IMR-90 (cell line): Measurements from ENCODE around the gene MSH5. TPM values are rescaled to one million over a fixed set of nuclear protein-coding genes. Genes with fewer than 3 reads are reported as not detected.

ENCODE experiments used
- ATAC-seq: fragments of 200-7000 bp; cut with Tn5 transposase; 2 replicates; pipeline ENCODE4 v1.9.1; 2020; ENCODE audit warnings: low read depth, mild to moderate bottlenecking, moderate library complexity
- BruUV-seq: library from RNA; stranded (reverse); fragments of 400-500 nt; replicated peaks from 2 replicates; lab custom pipeline; 2021; lab: Mats Ljungman, UMichigan
- CTCF ChIA-PET: fragments of 300-600 bp; formaldehyde crosslinking; extraction: SDS; loops from one replicate; lab custom pipeline; 2021; ENCODE audit warnings: antibody characterized with exemption; lab: Yijun Ruan, JAX
- POLR2A ChIA-PET: fragments of 300-600 bp; sonication (Branson Sonifier 250); formaldehyde crosslinking; loops from one replicate; lab custom pipeline; 2022; ENCODE audit warnings: antibody characterized with exemption; ENCODE audit not compliant: unreplicated experiment; lab: Charles Lee
- DNase-seq: peaks from one replicate; pipeline ENCODE4 v3.0.0; 2013
- H2AFZ ChIP-seq: replicated peaks from 2 replicates; pipeline ENCODE3; 2013; ENCODE audit warnings: low read length, mild to moderate bottlenecking; ENCODE audit not compliant: poor library complexity
- H2AK5ac ChIP-seq: 2 replicates; pipeline ENCODE4 v1.6.1; 2013; ENCODE audit warnings: low read depth, low read length, inconsistent platforms
- H2AK9ac ChIP-seq: replicated peaks from 2 replicates; pipeline ENCODE3; 2013; ENCODE audit warnings: mild to moderate bottlenecking, low read depth, low read length, moderate library complexity; ENCODE audit not compliant: poor library complexity
- H2BK120ac ChIP-seq: 2 replicates; pipeline ENCODE4 v1.6.1; 2013; ENCODE audit warnings: low read depth, low read length, inconsistent platforms
- H2BK15ac ChIP-seq: 3 replicates; pipeline ENCODE4 v1.6.1; 2013; ENCODE audit warnings: low read depth, low read length, inconsistent platforms
- H2BK20ac ChIP-seq: 2 replicates; pipeline ENCODE4 v1.6.1; 2013; ENCODE audit warnings: low read depth, mild to moderate bottlenecking, inconsistent platforms, low read length, moderate library complexity
- H2BK5ac ChIP-seq: 2 replicates; pipeline ENCODE4 v1.6.1; 2013; ENCODE audit warnings: mild to moderate bottlenecking, low read depth, low read length, inconsistent platforms; ENCODE audit not compliant: poor library complexity, severe bottlenecking
- H3K14ac ChIP-seq: replicated peaks from 2 replicates; pipeline ENCODE4 v1.6.1; 2013; ENCODE audit warnings: low read depth, low read length, inconsistent platforms
- H3K18ac ChIP-seq: 2 replicates; pipeline ENCODE4 v1.6.1; 2013; ENCODE audit warnings: low read depth, low read length, control low read depth
- H3K23ac ChIP-seq: 2 replicates; pipeline ENCODE4 v1.6.1; 2013; ENCODE audit warnings: low read depth, low read length, inconsistent platforms
- H3K27ac ChIP-seq: 2 replicates; pipeline ENCODE4 v1.5.1; 2013; ENCODE audit warnings: mild to moderate bottlenecking, control low read depth, low read length; ENCODE audit not compliant: insufficient read depth
- H3K27me3 ChIP-seq: 2 replicates; pipeline ENCODE4 v1.6.1; 2013; ENCODE audit warnings: low read length; ENCODE audit not compliant: control insufficient read depth, insufficient read depth
- H3K36me3 ChIP-seq: 2 replicates; pipeline ENCODE4 v1.6.1; 2013; ENCODE audit warnings: low read length, mixed read lengths; ENCODE audit not compliant: control insufficient read depth, insufficient read depth
- H3K4ac ChIP-seq: 2 replicates; pipeline ENCODE4 v1.6.1; 2013; ENCODE audit warnings: low read depth, low read length, inconsistent platforms
- H3K4me1 ChIP-seq: 2 replicates; pipeline ENCODE4 v1.6.1; 2013; ENCODE audit warnings: low read length, mixed read lengths; ENCODE audit not compliant: control insufficient read depth, insufficient read depth
- H3K4me2 ChIP-seq: 2 replicates; pipeline ENCODE4 v1.6.1; 2013; ENCODE audit warnings: low read depth, mild to moderate bottlenecking, control low read depth, low read length, moderate library complexity
- H3K4me3 ChIP-seq: 2 replicates; pipeline ENCODE4 v1.5.1; 2013; ENCODE audit warnings: low read depth, mild to moderate bottlenecking, control low read depth, low read length, moderate library complexity; ENCODE audit not compliant: insufficient read depth
- H3K56ac ChIP-seq: 2 replicates; pipeline ENCODE4 v1.6.1; 2013; ENCODE audit warnings: low read length, inconsistent platforms; ENCODE audit not compliant: insufficient read depth; ENCODE audit errors: extremely low read depth
- H3K79me1 ChIP-seq, 2 experiments: 2 replicates each; pipeline ENCODE4 v1.6.1; 2013; ENCODE audit warnings: low read length in 2 of 2, inconsistent platforms in 1 of 2, low read depth in 1 of 2
- H3K9ac ChIP-seq: 2 replicates; pipeline ENCODE4 v1.6.1; 2013; ENCODE audit warnings: low read depth, low read length, control low read depth
- H3K9me1 ChIP-seq: 2 replicates; pipeline ENCODE4 v1.6.1; 2013; ENCODE audit warnings: low read length, inconsistent platforms; ENCODE audit not compliant: insufficient read depth
- H3K9me3 ChIP-seq: 2 replicates; pipeline ENCODE4 v1.6.1; 2013; ENCODE audit warnings: low read length; ENCODE audit not compliant: control insufficient read depth, insufficient read depth
- H4K20me1 ChIP-seq: 2 replicates; pipeline ENCODE4 v1.6.1; 2013; ENCODE audit warnings: low read length, inconsistent platforms; ENCODE audit not compliant: insufficient read depth
- H4K5ac ChIP-seq: 2 replicates; pipeline ENCODE4 v1.6.1; 2013; ENCODE audit warnings: mild to moderate bottlenecking, low read depth, low read length, control low read depth
- H4K8ac ChIP-seq, 2 experiments: 2 replicates each; pipeline ENCODE4 v1.6.1; 2013; ENCODE audit warnings: low read depth in 2 of 2, low read length in 2 of 2, control low read depth in 1 of 2, inconsistent platforms in 1 of 2
- H4K91ac ChIP-seq: 2 replicates; pipeline ENCODE4 v1.6.1; 2013; ENCODE audit warnings: low read depth, low read length, inconsistent platforms; ENCODE audit not compliant: insufficient read depth
- FOS ChIP-seq: fragments of 150-350 bp; IDR thresholded peaks from 2 replicates; pipeline ENCODE4 v1.6.1; 2016; ENCODE audit warnings: low read depth, low read length
- USF2 ChIP-seq: fragments of 150-350 bp; IDR thresholded peaks from 2 replicates; pipeline ENCODE4 v1.6.1; 2017; ENCODE audit warnings: mild to moderate bottlenecking, antibody characterized with exemption, low read length, low read depth
- WGBS, 2 experiments: methylation state at CpG; one replicate each; pipeline versions ENCODE4 v1.1.5 to v1.1.7; 2013; ENCODE audit warnings: missing lambda C conversion rate in 2 of 2; ENCODE audit not compliant: insufficient read length in 1 of 2; ENCODE audit errors: extremely low coverage in 2 of 2; 5-methylcytosine and 5-hydroxymethylcytosine counted together
- dilution Hi-C: fragments of 300-500 bp; cut with HindIII; formaldehyde crosslinking; loops from one replicate; pipeline ENCODE4 v1.14.3; 2018; ENCODE audit warnings: low sequenced_read_pairs; ENCODE audit not compliant: unreplicated experiment
- in situ Hi-C: fragments of 300-500 bp; cut with MboI; formaldehyde crosslinking; loops from 3 replicates; pipeline ENCODE4 v1.14.3; 2019; ENCODE audit warnings: low sequenced_read_pairs, inconsistent platforms, mixed read lengths
- intact Hi-C: fragments of 100-400 bp; cut with micrococcal nuclease; formaldehyde crosslinking; loops from 2 replicates; pipeline ENCODE4 v1.10.0; 2022
- microRNA-seq, 2 experiments: library from miRNA; stranded (forward) in 1 of 2; unstranded in 1 of 2; fragments of 10-50 nt in 1 of 2; fragments of <30 nt in 1 of 2; gene quantifications in 1 of 2; microRNA quantifications in 1 of 2; one replicate each; pipeline versions ENCODE3 to v1.1.0; 2013 to 2020; ENCODE audit not compliant: insufficient read depth in 1 of 2, insufficient read length in 1 of 2, unreplicated experiment in 1 of 2
- polyA plus RNA-seq, 3 experiments: library from polyadenylated mRNA; depleted of rRNA; stranded (reverse); fragments of >200 nt; gene quantifications; 2 replicates each; pipeline ENCODE4 v1.2.3, GENCODE V29; 2012; ENCODE audit warnings: low replicate concordance in 1 of 3
- small RNA-seq, 5 experiments: library from RNA; depleted of rRNA; stranded (forward); fragments of <200 nt; gene quantifications; one replicate each; pipeline ENCODE3, GENCODE V24; 2012
- total RNA-seq: library from RNA; depleted of rRNA; stranded (reverse); fragments of >200 nt; gene quantifications from 2 replicates; pipeline ENCODE4 v1.2.3, GENCODE V29; 2012; rRNA removed

Gene MSH5
- total and polyA plus RNA-seq, 2 of the 4 experiments (the other 2 are of a cell fraction), result 5.6 to 15.7 TPM

DNA sequence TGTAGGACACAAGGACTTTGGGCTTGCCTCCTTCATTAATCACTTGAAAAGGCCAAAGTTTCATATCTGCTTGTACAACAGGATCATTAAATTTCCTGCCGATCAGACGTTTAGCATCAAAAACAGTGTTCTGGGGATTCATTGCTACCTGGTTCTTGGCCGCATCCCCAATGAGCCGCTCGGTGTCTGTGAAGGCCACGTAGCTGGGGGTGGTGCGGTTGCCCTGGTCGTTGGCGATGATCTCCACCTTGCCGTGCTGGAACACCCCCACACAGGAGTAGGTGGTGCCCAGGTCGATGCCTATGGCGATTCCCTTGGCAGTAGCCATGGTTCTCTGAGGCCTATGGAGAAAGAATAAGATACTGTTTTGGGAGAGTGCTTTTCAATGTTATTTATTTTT lies 71.8 kb downstream of the MSH5 start:
- Histone ChIP-seq H3K23ac (no peak overlapping the region), H2BK120ac (no peak overlapping the region), H2AK5ac (no peak overlapping the region), H3K9me1 (no peaks in the 10 kb centered on the region), H3K56ac (no peak overlapping the region), H3K27ac (no peak overlapping the region), H3K4me3 (no peak overlapping the region), H3K27me3 (no peaks in the 10 kb centered on the region), H3K9me3 (no peaks in the 10 kb centered on the region), H2BK20ac (no peak overlapping the region), H3K9ac (no peak overlapping the region), H3K79me1 (peaks cover 4 to 6% of the 10 kb centered on the region in 2 experiments; a peak in 2 of 4 replicates), H2BK5ac (no peak overlapping the region), H3K36me3 (no peaks in the 10 kb centered on the region), H3K18ac (no peak overlapping the region), H4K20me1 (no peaks in the 10 kb centered on the region; the same call in 1 of the 2 replicates), H2AK9ac (no peak overlapping the region), H4K91ac (no peak overlapping the region), H4K5ac (no peak overlapping the region), H3K4ac (no peak overlapping the region), H2AFZ (no peak overlapping the region), H3K4me2 (no peak overlapping the region), H4K8ac (no peak overlapping the region), H3K4me1 (peaks cover 3% of the 10 kb centered on the region), H2BK15ac (no peak overlapping the region), H3K14ac (no peak overlapping the region)
- POLR2A ChIA-PET, result no interaction called here
- no TSS peak for BruUV-seq
- CTCF ChIA-PET, result no interaction called here
- WGBS, 2 experiments, result 88% methylated on average over 2 of the region's 12 CpGs; no CpG with 5 or more reads in 1 of the 2 experiments
- DNase-seq (no peak), ATAC-seq (no peak)
- dilution Hi-C loops, result no loop called here
- TF ChIP-seq FOS (no peak), USF2 (no peak)
- in situ Hi-C loops, result no loop called here
- intact Hi-C loops, result no loop called here

Small RNA genes within 50 kb of the gene (microRNA-seq; reads per million reads assigned to microRNA genes)
- gene LY6G6D (ENCODE audit: insufficient read depth, insufficient read length) (not detected), gene MIR4646 (ENCODE audit: insufficient read depth in 1 of 2, insufficient read length in 1 of 2, unreplicated experiment in 1 of 2) (0.37 to 1.0 reads per million in 2 experiments), gene MSH5-SAPCD1 (ENCODE audit: insufficient read depth, insufficient read length) (not detected), gene RF00019 (ENCODE audit: insufficient read depth, insufficient read length) (not detected), gene RNU6-850P (ENCODE audit: insufficient read depth, insufficient read length) (not detected), gene SAPCD1 (ENCODE audit: insufficient read depth, insufficient read length) (not detected)

Small RNA genes within 50 kb of the gene (small RNA-seq; reads per million reads assigned to genes)
- gene LY6G6D (0 reads per million in 5 experiments), gene MIR4646 (0 reads per million in 5 experiments), gene MSH5-SAPCD1 (0 reads per million in 5 experiments), gene RF00019 (0 reads per million in 5 experiments), gene RNU6-850P (0 to 0.60 (median 0) reads per million in 5 experiments), gene SAPCD1 (0 reads per million in 5 experiments)

Other genes starting within 250 kb of the MSH5 start
Only the 30 nearest of the 43 such genes appear.
- gene LTB, start 157.6 kb upstream of the MSH5 start, total RNA-seq, result not detected in 2 replicates
- gene LTB, start 157.6 kb upstream of the MSH5 start, polyA plus RNA-seq (2012; rRNA removed), result not detected in 2 replicates
- gene LST1, start 153.7 kb upstream of the MSH5 start, total RNA-seq, result not detected in 2 replicates
- gene LST1, start 153.7 kb upstream of the MSH5 start, polyA plus RNA-seq (2012; rRNA removed), result not detected in 2 replicates
- gene NCR3, start 147.0 kb upstream of the MSH5 start, total RNA-seq, result not detected in 2 replicates
- gene NCR3, start 147.0 kb upstream of the MSH5 start, polyA plus RNA-seq (2012; rRNA removed), result not detected in 2 replicates
- gene AIF1, start 124.8 kb upstream of the MSH5 start, total RNA-seq, result not detected in 2 replicates
- not detected in 2 replicates for gene AIF1, start 124.8 kb upstream of the MSH5 start, polyA plus RNA-seq (2012; rRNA removed)
- 7.7 and 8.1 TPM in 2 replicates for gene PRRC2A, start 119.3 kb upstream of the MSH5 start, total RNA-seq
- gene PRRC2A, start 119.3 kb upstream of the MSH5 start, polyA plus RNA-seq (2012; rRNA removed), result 88.6 and 101 TPM in 2 replicates
- 40.7 and 41.4 TPM in 2 replicates for gene BAG6, start 87.3 kb upstream of the MSH5 start, total RNA-seq
- 134 and 151 TPM in 2 replicates for gene BAG6, start 87.3 kb upstream of the MSH5 start, polyA plus RNA-seq (2012; rRNA removed)
- 0.83 and 1.4 TPM in 2 replicates for gene APOM, start 84.1 kb upstream of the MSH5 start, total RNA-seq
- 3.5 and 3.8 TPM in 2 replicates for gene APOM, start 84.1 kb upstream of the MSH5 start, polyA plus RNA-seq (2012; rRNA removed)
- gene C6orf47, start 79.2 kb upstream of the MSH5 start, total RNA-seq, result 13.1 and 14.2 TPM in 2 replicates
- 8.9 and 9.0 TPM in 2 replicates for gene C6orf47, start 79.2 kb upstream of the MSH5 start, polyA plus RNA-seq (2012; rRNA removed)
- 6.1 and 7.2 TPM in 2 replicates for gene GPANK1, start 75.0 kb upstream of the MSH5 start, total RNA-seq
- gene GPANK1, start 75.0 kb upstream of the MSH5 start, polyA plus RNA-seq (2012; rRNA removed), result 13.8 and 16.7 TPM in 2 replicates
- 218 and 240 TPM in 2 replicates for gene CSNK2B, start 73.9 kb upstream of the MSH5 start, total RNA-seq
- 178 and 194 TPM in 2 replicates for gene CSNK2B, start 73.9 kb upstream of the MSH5 start, polyA plus RNA-seq (2012; rRNA removed)
- gene LY6G5B, start 70.0 kb upstream of the MSH5 start, total RNA-seq, result 1.9 and 2.2 TPM in 2 replicates
- gene LY6G5B, start 70.0 kb upstream of the MSH5 start, polyA plus RNA-seq (2012; rRNA removed), result 10.2 and 13.6 TPM in 2 replicates
- gene LY6G5C, start 58.9 kb upstream of the MSH5 start, total RNA-seq, result 0.18 TPM in 1 of 2 replicates, not detected in the other
- gene LY6G5C, start 58.9 kb upstream of the MSH5 start, polyA plus RNA-seq (2012; rRNA removed), result 2.0 and 2.1 TPM in 2 replicates
- gene ABHD16A, start 36.7 kb upstream of the MSH5 start, total RNA-seq, result 30.3 and 35.1 TPM in 2 replicates
- gene ABHD16A, start 36.7 kb upstream of the MSH5 start, polyA plus RNA-seq (2012; rRNA removed), result 31.5 and 34.6 TPM in 2 replicates
- not detected in 2 replicates for gene LY6G6F, start 33.1 kb upstream of the MSH5 start, total RNA-seq
- not detected in 2 replicates for gene LY6G6F, start 33.1 kb upstream of the MSH5 start, polyA plus RNA-seq (2012; rRNA removed)
- not detected in 2 replicates for gene LY6G6D, start 24.7 kb upstream of the MSH5 start, total RNA-seq
- gene LY6G6D, start 24.7 kb upstream of the MSH5 start, polyA plus RNA-seq (2012; rRNA removed), result not detected in 2 replicates
- gene LY6G6C, start 18.3 kb upstream of the MSH5 start, total RNA-seq, result not detected in 2 replicates
- gene LY6G6C, start 18.3 kb upstream of the MSH5 start, polyA plus RNA-seq (2012; rRNA removed), result not detected in 2 replicates
- gene MPIG6B, start 16.6 kb upstream of the MSH5 start, total RNA-seq, result not detected in 2 replicates
- not detected in 2 replicates for gene MPIG6B, start 16.6 kb upstream of the MSH5 start, polyA plus RNA-seq (2012; rRNA removed)
- 40.0 and 40.7 TPM in 2 replicates for gene DDAH2, start 10.7 kb upstream of the MSH5 start, total RNA-seq
- 57.9 and 58.4 TPM in 2 replicates for gene DDAH2, start 10.7 kb upstream of the MSH5 start, polyA plus RNA-seq (2012; rRNA removed)
- gene CLIC1, start 3.5 kb upstream of the MSH5 start, total RNA-seq, result 992 and 1,185 TPM in 2 replicates
- gene CLIC1, start 3.5 kb upstream of the MSH5 start, polyA plus RNA-seq (2012; rRNA removed), result 692 and 706 TPM in 2 replicates
- gene SAPCD1, start 22.7 kb downstream of the MSH5 start, total RNA-seq, result not detected in 2 replicates
- 2.2 and 2.3 TPM in 2 replicates for gene SAPCD1, start 22.7 kb downstream of the MSH5 start, polyA plus RNA-seq (2012; rRNA removed)
- under 0.01 and 0.28 TPM in 2 replicates for gene VWA7, start 37.3 kb downstream of the MSH5 start, total RNA-seq
- gene VWA7, start 37.3 kb downstream of the MSH5 start, polyA plus RNA-seq (2012; rRNA removed), result 1.0 and 1.4 TPM in 2 replicates
- gene VARS1, start 55.7 kb downstream of the MSH5 start, total RNA-seq, result 32.2 and 41.2 TPM in 2 replicates
- gene VARS1, start 55.7 kb downstream of the MSH5 start, polyA plus RNA-seq (2012; rRNA removed), result 39.6 and 42.0 TPM in 2 replicates
- 48.0 and 56.3 TPM in 2 replicates for gene LSM2, start 67.0 kb downstream of the MSH5 start, total RNA-seq
- gene LSM2, start 67.0 kb downstream of the MSH5 start, polyA plus RNA-seq (2012; rRNA removed), result 55.0 and 61.0 TPM in 2 replicates
- gene HSPA1L, start 75.3 kb downstream of the MSH5 start, total RNA-seq, result 1.3 and 1.4 TPM in 2 replicates
- 0.97 and 1.0 TPM in 2 replicates for gene HSPA1L, start 75.3 kb downstream of the MSH5 start, polyA plus RNA-seq (2012; rRNA removed)
- gene HSPA1A, start 75.5 kb downstream of the MSH5 start, total RNA-seq, result 94.6 and 102 TPM in 2 replicates
- 93.1 and 95.3 TPM in 2 replicates for gene HSPA1A, start 75.5 kb downstream of the MSH5 start, polyA plus RNA-seq (2012; rRNA removed)
- 93.6 and 118 TPM in 2 replicates for gene HSPA1B, start 87.7 kb downstream of the MSH5 start, total RNA-seq
- 59.4 and 61.1 TPM in 2 replicates for gene HSPA1B, start 87.7 kb downstream of the MSH5 start, polyA plus RNA-seq (2012; rRNA removed)
- 23.6 and 28.5 TPM in 2 replicates for gene NEU1, start 122.8 kb downstream of the MSH5 start, total RNA-seq
- 36.2 and 37.3 TPM in 2 replicates for gene NEU1, start 122.8 kb downstream of the MSH5 start, polyA plus RNA-seq (2012; rRNA removed)
- gene SLC44A4, start 139.0 kb downstream of the MSH5 start, total RNA-seq, result 0.36 TPM in 1 of 2 replicates, not detected in the other
- gene SLC44A4, start 139.0 kb downstream of the MSH5 start, polyA plus RNA-seq (2012; rRNA removed), result 0.14 and 0.19 TPM in 2 replicates
- gene EHMT2, start 157.7 kb downstream of the MSH5 start, total RNA-seq, result 36.4 and 38.0 TPM in 2 replicates
- gene EHMT2, start 157.7 kb downstream of the MSH5 start, polyA plus RNA-seq (2012; rRNA removed), result 47.7 and 51.2 TPM in 2 replicates
- gene ZBTB12, start 162.1 kb downstream of the MSH5 start, total RNA-seq, result 2.0 and 2.5 TPM in 2 replicates
- gene ZBTB12, start 162.1 kb downstream of the MSH5 start, polyA plus RNA-seq (2012; rRNA removed), result 8.1 and 8.5 TPM in 2 replicates